Measurements from ENCODE around the gene FBXO31.

The FBXO31 gene

DNA sequence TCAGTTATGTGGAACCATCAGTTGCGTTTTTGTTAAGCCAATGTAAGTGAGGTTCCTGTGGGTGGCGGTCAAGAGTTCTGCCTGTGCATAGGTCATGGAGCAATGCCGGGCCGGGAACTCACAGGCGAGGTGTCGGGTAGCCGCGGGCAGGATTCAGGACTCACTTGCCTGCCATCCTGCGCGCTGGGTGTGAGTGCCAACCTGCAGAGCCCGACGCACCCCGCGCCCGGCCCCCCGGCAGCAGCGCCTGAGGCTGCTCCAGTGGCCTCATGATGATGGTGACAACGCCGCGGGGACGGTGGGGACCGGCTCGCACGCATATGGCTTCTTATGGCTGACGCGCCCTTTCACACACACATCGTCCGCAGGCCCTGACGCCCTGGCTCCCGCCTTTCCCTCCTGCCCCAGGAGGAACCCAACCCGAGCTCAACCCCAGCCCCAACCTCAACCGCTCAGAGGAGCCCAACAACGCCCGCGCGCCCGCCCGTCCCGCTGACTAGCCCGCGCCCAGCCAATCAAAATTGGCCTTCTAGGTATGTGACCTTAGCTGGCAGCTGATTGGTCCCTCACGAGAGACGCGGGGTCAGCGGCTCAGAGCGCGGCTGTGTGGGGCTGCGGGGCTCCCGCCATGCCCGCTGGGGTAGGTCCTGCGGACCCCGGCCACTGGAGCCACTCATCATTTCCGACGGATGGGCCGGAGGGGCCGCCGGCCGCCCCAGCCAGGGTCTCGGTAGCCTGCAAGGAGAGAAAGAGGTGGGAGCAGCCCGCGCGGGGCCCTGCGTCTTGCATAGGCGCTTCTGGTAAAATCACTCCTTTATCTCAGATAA lies 66.4 kb downstream of the FBXO31 start, which contains the start of gene C16orf95 (continued):
- 0 out of 2 replicates have a peak, but pooled peaks have one; percentile 3 for TF ChIP-seq OVOL3 (tag by site-specific recombination; IDR thresholded peaks at IDR 0.05)
- TF ChIP-seq ZNF701 (tag by site-specific recombination; IDR thresholded peaks at IDR 0.05) = no peak
- no peak for TF ChIP-seq WT1 (tag by site-specific recombination; IDR thresholded peaks at IDR 0.05)
- TF ChIP-seq SP3 (tag by site-specific recombination; IDR thresholded peaks at IDR 0.05) = no peak; the same call in 1 of the 2 replicates
- TF ChIP-seq BCL6B (tag by site-specific recombination; IDR thresholded peaks at IDR 0.05) = no peak
- peak; percentile 18; the same call in 1 of the 2 replicates for TF ChIP-seq PRDM1 (tag by site-specific recombination; IDR thresholded peaks at IDR 0.05)
- TF ChIP-seq SETDB1 (IDR thresholded peaks at IDR 0.05; ENCODE audit: insufficient read length, low read length) = peak; percentile 50
- TF ChIP-seq, protein P1, sequence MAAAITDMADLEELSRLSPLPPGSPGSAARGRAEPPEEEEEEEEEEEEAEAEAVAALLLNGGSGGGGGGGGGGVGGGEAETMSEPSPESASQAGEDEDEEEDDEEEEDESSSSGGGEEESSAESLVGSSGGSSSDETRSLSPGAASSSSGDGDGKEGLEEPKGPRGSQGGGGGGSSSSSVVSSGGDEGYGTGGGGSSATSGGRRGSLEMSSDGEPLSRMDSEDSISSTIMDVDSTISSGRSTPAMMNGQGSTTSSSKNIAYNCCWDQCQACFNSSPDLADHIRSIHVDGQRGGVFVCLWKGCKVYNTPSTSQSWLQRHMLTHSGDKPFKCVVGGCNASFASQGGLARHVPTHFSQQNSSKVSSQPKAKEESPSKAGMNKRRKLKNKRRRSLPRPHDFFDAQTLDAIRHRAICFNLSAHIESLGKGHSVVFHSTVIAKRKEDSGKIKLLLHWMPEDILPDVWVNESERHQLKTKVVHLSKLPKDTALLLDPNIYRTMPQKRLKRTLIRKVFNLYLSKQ (tag by site-specific recombination; IDR thresholded peaks at IDR 0.05; ENCODE audit: borderline replicate concordance) = no peak
- peak; percentile 22; the same call in 1 of the 2 replicates for TF ChIP-seq ZNF561 (tag by site-specific recombination; IDR thresholded peaks at IDR 0.05; ENCODE audit: borderline replicate concordance)
- TF ChIP-seq ZNF548 (tag by site-specific recombination; IDR thresholded peaks at IDR 0.05) = no peak
- no peak for TF ChIP-seq HOXD13 (CRISPR knock-in tag; IDR thresholded peaks at IDR 0.05; ENCODE audit: borderline replicate concordance)
- peak; percentile 91 for TF ChIP-seq SP2 (tag by site-specific recombination; IDR thresholded peaks at IDR 0.05)
- TF ChIP-seq KLF9 (tag by site-specific recombination; IDR thresholded peaks at IDR 0.05; ENCODE audit: low read depth) = peak; percentile 48; the same call in 1 of the 2 replicates
- no peak for TF ChIP-seq SCRT1 (tag by site-specific recombination; IDR thresholded peaks at IDR 0.05; ENCODE audit: borderline replicate concordance)
- no peak for TF ChIP-seq ZNF146 (tag by site-specific recombination; IDR thresholded peaks at IDR 0.05)
- no peak for TF ChIP-seq ZNF121 (tag by site-specific recombination; IDR thresholded peaks at IDR 0.05)
- TF ChIP-seq MZF1 (tag by site-specific recombination; IDR thresholded peaks at IDR 0.05; ENCODE audit: borderline replicate concordance) = no peak; the same call in 1 of the 2 replicates
- no peak for TF ChIP-seq PRDM2 (tag by site-specific recombination; IDR thresholded peaks at IDR 0.05; ENCODE audit: borderline replicate concordance)
- no peak for TF ChIP-seq ZNF202 (tag by site-specific recombination; IDR thresholded peaks at IDR 0.05; ENCODE audit: borderline replicate concordance)
- no peak for TF ChIP-seq ZNF624 (tag by site-specific recombination; IDR thresholded peaks at IDR 0.05)
- no peak for TF ChIP-seq ZNF239 (tag by site-specific recombination; IDR thresholded peaks at IDR 0.05)
- no peak for TF ChIP-seq ZFHX2 (tag by site-specific recombination; conservative IDR thresholded peaks at IDR 0.05)
- no peak for TF ChIP-seq ZNF529 (tag by site-specific recombination; IDR thresholded peaks at IDR 0.05; ENCODE audit: insufficient replicate concordance)
- no peak for TF ChIP-seq ZNF530 (tag by site-specific recombination; IDR thresholded peaks at IDR 0.05; ENCODE audit: low read depth)
- TF ChIP-seq ZSCAN4 (tag by site-specific recombination; IDR thresholded peaks at IDR 0.05) = 0 out of 2 replicates have a peak, but pooled peaks have one; percentile 18
- TF ChIP-seq, protein P2, sequence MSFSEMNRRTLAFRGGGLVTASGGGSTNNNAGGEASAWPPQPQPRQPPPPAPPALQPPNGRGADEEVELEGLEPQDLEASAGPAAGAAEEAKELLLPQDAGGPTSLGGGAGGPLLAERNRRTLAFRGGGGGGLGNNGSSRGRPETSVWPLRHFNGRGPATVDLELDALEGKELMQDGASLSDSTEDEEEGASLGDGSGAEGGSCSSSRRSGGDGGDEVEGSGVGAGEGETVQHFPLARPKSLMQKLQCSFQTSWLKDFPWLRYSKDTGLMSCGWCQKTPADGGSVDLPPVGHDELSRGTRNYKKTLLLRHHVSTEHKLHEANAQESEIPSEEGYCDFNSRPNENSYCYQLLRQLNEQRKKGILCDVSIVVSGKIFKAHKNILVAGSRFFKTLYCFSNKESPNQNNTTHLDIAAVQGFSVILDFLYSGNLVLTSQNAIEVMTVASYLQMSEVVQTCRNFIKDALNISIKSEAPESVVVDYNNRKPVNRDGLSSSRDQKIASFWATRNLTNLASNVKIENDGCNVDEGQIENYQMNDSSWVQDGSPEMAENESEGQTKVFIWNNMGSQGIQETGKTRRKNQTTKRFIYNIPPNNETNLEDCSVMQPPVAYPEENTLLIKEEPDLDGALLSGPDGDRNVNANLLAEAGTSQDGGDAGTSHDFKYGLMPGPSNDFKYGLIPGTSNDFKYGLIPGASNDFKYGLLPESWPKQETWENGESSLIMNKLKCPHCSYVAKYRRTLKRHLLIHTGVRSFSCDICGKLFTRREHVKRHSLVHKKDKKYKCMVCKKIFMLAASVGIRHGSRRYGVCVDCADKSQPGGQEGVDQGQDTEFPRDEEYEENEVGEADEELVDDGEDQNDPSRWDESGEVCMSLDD (tag by site-specific recombination; IDR thresholded peaks at IDR 0.05) = peak; percentile 69; the same call in 1 of the 2 replicates

Data from HEK293 (cell line).